Tibial artery (tissue), 4 donors: ENCODE data around the gene RNF166.

ENCODE experiments used
- DNase-seq, 2 donors: peaks; one replicate each; pipeline ENCODE4 v3.0.0-alpha.2; 2019
- H3K27ac ChIP-seq, 2 donors: fragments of 200-600 bp; sonication (generic) in 1 of 2; 1 replicate in 1 of 2; 2 replicates in 1 of 2; pipeline ENCODE4 v1.5.1; 2018 to 2019; ENCODE audit warnings: mild to moderate bottlenecking in 1 of 2
- H3K27me3 ChIP-seq, 2 donors: fragments of 200-600 bp; sonication (generic) in 1 of 2; one replicate each; pipeline versions ENCODE4 v1.5.1 to v1.6.0; 2016 to 2019
- H3K36me3 ChIP-seq, 3 donors: fragments of 200-600 bp; sonication (generic) in 2 of 3; one replicate each; pipeline ENCODE4 v1.5.1; 2016 to 2019; ENCODE audit warnings: mild to moderate bottlenecking in 2 of 3
- H3K4me1 ChIP-seq, 4 donors: fragments of 200-600 bp; sonication (generic) in 2 of 4; 1 replicate in 3 of 4; 2 replicates in 1 of 4; pipeline ENCODE4 v1.5.1; 2016 to 2019
- H3K4me3 ChIP-seq, 2 donors: fragments of 200-600 bp; sonication (generic) in 1 of 2; 1 replicate in 1 of 2; 2 replicates in 1 of 2; pipeline ENCODE4 v1.5.1; 2018 to 2019; ENCODE audit warnings: mild to moderate bottlenecking in 2 of 2
- H3K9me3 ChIP-seq, 3 donors: fragments of 200-600 bp; sonication (generic) in 1 of 3; one replicate each; pipeline ENCODE4 v1.5.1; 2016 to 2019
- intact Hi-C: fragments of 100-400 bp; cut with DNase I; formaldehyde crosslinking; loops from one replicate; pipeline ENCODE4 v1.15.0; 2023; ENCODE audit warnings: low total_unique reads
- TF ChIP-seq, protein P1 (sequence below), 2 experiments: fragments of 200-600 bp in 1 of 2; fragments of 450-650 bp in 1 of 2; IDR thresholded peaks; one replicate each; pipeline ENCODE4 v1.5.1; 2017 to 2019; ENCODE audit warnings: antibody characterized with exemption in 2 of 2, mild to moderate bottlenecking in 1 of 2, moderate library complexity in 1 of 2

Gene RNF166

DNA sequence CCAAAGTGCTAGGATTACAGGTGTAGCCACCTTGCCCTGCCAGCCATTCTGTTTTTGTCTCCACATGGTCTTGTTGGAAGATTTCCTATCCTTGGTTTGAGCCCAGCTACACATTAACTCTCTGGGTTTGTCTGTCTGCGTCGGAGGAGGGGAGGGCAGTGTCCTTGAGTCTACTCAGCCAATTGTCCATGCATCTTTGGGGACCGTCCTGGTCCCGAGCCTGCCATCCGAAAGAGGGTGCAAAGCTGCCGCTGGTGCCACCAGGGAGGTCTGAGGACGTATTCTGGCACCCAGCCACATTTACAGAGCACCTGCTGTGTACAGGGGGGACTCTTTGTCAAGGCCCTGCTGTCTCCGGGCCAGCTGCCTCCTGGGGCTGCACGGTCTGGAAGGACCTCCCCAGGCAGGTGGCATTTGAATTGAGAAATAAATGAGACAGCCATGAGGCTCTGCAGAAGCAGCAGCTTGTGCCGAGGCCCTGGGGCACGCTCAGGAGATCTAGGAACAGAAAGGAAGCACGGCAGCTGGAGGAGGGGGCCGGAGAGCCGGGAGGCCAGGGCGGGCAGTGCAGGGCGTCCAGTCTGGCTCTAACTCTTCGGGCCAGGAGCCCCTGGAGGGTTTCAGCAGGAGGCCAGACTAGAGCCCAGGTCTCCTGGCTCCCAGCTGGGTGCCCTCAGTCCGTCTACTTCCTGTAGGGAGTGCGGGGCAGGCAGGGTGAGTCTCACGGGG, 56.8 kb downstream of the RNF166 start:
- peaks cover 0 to 13% of the 10 kb centered on the region in 2 donors for H3K27me3 ChIP-seq
- TF ChIP-seq, protein P1, sequence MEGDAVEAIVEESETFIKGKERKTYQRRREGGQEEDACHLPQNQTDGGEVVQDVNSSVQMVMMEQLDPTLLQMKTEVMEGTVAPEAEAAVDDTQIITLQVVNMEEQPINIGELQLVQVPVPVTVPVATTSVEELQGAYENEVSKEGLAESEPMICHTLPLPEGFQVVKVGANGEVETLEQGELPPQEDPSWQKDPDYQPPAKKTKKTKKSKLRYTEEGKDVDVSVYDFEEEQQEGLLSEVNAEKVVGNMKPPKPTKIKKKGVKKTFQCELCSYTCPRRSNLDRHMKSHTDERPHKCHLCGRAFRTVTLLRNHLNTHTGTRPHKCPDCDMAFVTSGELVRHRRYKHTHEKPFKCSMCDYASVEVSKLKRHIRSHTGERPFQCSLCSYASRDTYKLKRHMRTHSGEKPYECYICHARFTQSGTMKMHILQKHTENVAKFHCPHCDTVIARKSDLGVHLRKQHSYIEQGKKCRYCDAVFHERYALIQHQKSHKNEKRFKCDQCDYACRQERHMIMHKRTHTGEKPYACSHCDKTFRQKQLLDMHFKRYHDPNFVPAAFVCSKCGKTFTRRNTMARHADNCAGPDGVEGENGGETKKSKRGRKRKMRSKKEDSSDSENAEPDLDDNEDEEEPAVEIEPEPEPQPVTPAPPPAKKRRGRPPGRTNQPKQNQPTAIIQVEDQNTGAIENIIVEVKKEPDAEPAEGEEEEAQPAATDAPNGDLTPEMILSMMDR (IDR thresholded peaks at IDR 0.05), result no peak
- no peak overlapping the region for H3K27ac ChIP-seq
- H3K9me3 ChIP-seq, result no peaks in the 10 kb centered on the region
- peak overlapping the region; percentile 53 to 65 for H3K4me3 ChIP-seq
- peaks cover 7 to 29% (median 14%) of the 10 kb centered on the region in 3 donors for H3K36me3 ChIP-seq
- no peak for DNase-seq
- H3K4me1 ChIP-seq, result peaks cover 0 to 22% (median 13%) of the 10 kb centered on the region in 4 donors
- intact Hi-C loops, result no loop called here

DNA sequence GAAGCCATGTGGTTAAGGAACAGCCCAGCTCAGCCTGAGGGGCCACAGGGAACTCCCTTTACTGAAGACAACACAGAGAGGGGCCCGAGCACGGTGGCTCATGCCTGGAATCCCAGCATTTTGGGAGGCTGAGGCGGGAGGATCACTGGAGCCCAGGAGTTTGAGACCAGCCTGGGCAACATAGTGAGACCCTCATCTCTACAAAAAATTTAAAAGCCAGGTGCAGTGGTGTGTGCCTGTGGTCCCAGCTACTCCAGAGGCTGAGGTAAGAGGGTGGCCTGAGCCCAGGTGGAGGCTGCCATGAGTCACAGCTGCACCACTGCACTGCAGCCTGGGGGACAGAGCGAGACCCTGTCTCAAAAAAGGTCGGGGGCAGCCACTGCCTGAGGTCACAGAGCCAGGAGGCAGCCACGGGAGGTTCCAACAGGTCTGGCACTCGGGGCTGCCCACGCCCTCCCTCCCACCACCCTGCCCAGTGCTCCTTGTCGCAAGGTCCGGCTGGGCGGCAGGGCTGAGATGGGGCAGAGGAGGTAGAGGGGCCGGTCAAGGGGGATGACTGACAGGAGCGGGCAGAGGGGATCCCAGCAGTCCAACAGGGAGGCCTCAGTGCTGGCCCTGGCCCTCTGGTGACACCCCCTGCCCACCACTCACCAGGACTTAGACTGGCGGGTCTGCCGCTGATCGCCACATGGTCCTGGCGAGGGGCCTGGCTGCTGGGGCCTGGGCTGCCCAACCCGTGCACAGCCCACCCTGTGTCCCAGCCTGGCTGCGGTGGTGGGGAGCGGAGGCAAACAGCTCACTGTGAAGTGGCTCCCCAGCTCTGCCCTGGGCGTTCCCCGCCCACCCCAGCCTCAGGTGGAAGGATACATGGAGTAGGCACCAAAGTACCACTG, 58.8 kb downstream of the RNF166 start:
- H3K4me3 ChIP-seq, result no peak overlapping the region
- TF ChIP-seq, protein P1 (IDR thresholded peaks at IDR 0.05), result no peak
- H3K27ac ChIP-seq, result no peak overlapping the region
- intact Hi-C loops, result no loop called here
- H3K36me3 ChIP-seq, result peaks cover 0 to 21% (median 0%) of the 10 kb centered on the region in 3 donors
- H3K9me3 ChIP-seq, result no peaks in the 10 kb centered on the region
- no peak for DNase-seq
- H3K4me1 ChIP-seq, result peaks cover 0 to 22% (median 13%) of the 10 kb centered on the region in 4 donors
- peaks cover 0 to 12% of the 10 kb centered on the region in 2 donors for H3K27me3 ChIP-seq
